SK-N-SH treated with all-trans-retinoic acid at 6 μM for 48 hours (cell line): ENCODE data around the gene GNAS.

Source experiments
- GLIS3 ChIP-seq: fragments of 250-450 bp; sonication (Bioruptor Pico); IDR thresholded peaks from 2 replicates; pipeline ENCODE4 v1.5.0; 2020; ENCODE audit warnings: mild to moderate bottlenecking, moderate library complexity
- ISL1 ChIP-seq: fragments of 250-450 bp; sonication (Bioruptor Pico); IDR thresholded peaks from 2 replicates; pipeline ENCODE4 v2.1.2; 2022; ENCODE audit warnings: mild to moderate bottlenecking, moderate library complexity
- PPARA ChIP-seq: fragments of 250-450 bp; sonication (Bioruptor Pico); IDR thresholded peaks from 2 replicates; pipeline ENCODE4 v1.5.0; 2020; ENCODE audit warnings: mild to moderate bottlenecking, borderline replicate concordance
- TOX ChIP-seq: fragments of 250-450 bp; sonication (Bioruptor Pico); IDR thresholded peaks from 2 replicates; pipeline ENCODE4 v1.8.0; 2021; ENCODE audit warnings: mild to moderate bottlenecking, moderate library complexity, borderline replicate concordance
- ZNF565 ChIP-seq: fragments of 450-650 bp; formaldehyde crosslinking; conservative IDR thresholded peaks from 2 replicates; pipeline ENCODE4 v1.5.0; 2020; ENCODE audit warnings: low read depth, mild to moderate bottlenecking, moderate library complexity
- TF ChIP-seq, protein P1 (sequence below): fragments of 250-450 bp; sonication (Bioruptor Pico); IDR thresholded peaks from 2 replicates; pipeline ENCODE4 v1.8.0; 2021; ENCODE audit warnings: low read depth, mild to moderate bottlenecking, moderate library complexity, borderline replicate concordance
- TF ChIP-seq, protein P2 (sequence below): fragments of 250-450 bp; sonication (Bioruptor Pico); IDR thresholded peaks from 2 replicates; pipeline ENCODE4 v1.8.0; 2020; ENCODE audit warnings: mild to moderate bottlenecking, moderate library complexity, borderline replicate concordance
- TF ChIP-seq, protein P3 (sequence below): fragments of 250-450 bp; sonication (Bioruptor Pico); IDR thresholded peaks from 2 replicates; pipeline ENCODE4 v1.5.1; 2020; ENCODE audit warnings: low read depth, mild to moderate bottlenecking, moderate library complexity

DNA sequence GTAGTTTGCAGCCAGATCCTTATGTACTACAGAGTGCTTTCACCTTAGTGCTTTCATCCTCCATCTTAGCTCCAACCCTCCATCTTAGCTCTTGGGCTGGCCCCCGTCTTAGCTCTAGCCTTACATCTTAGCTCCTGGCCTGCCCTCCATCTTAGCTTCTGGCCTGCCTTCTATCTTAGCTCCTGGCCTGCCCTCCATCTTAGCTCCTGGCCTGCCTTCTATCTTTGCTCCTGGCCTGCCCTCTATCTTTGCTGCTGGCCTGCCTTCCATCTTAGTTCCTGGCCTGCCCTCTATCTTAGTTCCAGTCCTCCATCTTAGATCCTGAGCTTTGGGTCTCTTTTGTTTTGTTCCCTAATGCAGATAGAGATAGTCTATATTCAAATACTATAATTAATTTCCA lies 22.0 kb downstream of the GNAS start:
- TF ChIP-seq, protein P1, sequence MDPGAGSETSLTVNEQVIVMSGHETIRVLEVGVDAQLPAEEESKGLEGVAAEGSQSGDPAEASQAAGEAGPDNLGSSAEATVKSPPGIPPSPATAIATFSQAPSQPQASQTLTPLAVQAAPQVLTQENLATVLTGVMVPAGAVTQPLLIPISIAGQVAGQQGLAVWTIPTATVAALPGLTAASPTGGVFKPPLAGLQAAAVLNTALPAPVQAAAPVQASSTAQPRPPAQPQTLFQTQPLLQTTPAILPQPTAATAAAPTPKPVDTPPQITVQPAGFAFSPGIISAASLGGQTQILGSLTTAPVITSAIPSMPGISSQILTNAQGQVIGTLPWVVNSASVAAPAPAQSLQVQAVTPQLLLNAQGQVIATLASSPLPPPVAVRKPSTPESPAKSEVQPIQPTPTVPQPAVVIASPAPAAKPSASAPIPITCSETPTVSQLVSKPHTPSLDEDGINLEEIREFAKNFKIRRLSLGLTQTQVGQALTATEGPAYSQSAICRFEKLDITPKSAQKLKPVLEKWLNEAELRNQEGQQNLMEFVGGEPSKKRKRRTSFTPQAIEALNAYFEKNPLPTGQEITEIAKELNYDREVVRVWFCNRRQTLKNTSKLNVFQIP (CRISPR knock-in tag), result no peak
- TF ChIP-seq, protein P2, sequence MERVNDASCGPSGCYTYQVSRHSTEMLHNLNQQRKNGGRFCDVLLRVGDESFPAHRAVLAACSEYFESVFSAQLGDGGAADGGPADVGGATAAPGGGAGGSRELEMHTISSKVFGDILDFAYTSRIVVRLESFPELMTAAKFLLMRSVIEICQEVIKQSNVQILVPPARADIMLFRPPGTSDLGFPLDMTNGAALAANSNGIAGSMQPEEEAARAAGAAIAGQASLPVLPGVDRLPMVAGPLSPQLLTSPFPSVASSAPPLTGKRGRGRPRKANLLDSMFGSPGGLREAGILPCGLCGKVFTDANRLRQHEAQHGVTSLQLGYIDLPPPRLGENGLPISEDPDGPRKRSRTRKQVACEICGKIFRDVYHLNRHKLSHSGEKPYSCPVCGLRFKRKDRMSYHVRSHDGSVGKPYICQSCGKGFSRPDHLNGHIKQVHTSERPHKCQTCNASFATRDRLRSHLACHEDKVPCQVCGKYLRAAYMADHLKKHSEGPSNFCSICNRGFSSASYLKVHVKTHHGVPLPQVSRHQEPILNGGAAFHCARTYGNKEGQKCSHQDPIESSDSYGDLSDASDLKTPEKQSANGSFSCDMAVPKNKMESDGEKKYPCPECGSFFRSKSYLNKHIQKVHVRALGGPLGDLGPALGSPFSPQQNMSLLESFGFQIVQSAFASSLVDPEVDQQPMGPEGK (CRISPR knock-in tag), result no peak
- TF ChIP-seq ZNF565, result no peak
- TF ChIP-seq, protein P3, sequence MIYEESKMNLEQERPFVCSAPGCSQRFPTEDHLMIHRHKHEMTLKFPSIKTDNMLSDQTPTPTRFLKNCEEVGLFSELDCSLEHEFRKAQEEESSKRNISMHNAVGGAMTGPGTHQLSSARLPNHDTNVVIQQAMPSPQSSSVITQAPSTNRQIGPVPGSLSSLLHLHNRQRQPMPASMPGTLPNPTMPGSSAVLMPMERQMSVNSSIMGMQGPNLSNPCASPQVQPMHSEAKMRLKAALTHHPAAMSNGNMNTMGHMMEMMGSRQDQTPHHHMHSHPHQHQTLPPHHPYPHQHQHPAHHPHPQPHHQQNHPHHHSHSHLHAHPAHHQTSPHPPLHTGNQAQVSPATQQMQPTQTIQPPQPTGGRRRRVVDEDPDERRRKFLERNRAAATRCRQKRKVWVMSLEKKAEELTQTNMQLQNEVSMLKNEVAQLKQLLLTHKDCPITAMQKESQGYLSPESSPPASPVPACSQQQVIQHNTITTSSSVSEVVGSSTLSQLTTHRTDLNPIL (CRISPR knock-in tag), result no peak
- TF ChIP-seq PPARA (CRISPR knock-in tag), result no peak
- TF ChIP-seq ISL1 (CRISPR knock-in tag), result no peak
- no peak for TF ChIP-seq TOX
- no peak for TF ChIP-seq GLIS3 (CRISPR knock-in tag)
